GM12891 (cell line): Measurements from ENCODE around the gene SLC12A7.

Experiments
- POLR2A ChIP-seq: IDR thresholded peaks from 2 replicates; pipeline ENCODE4 v1.6.1; 2011; ENCODE audit warnings: low read depth, low read length, control low read depth
- POLR2AphosphoS5 ChIP-seq: IDR thresholded peaks from 2 replicates; pipeline ENCODE4 v1.6.1; 2011; ENCODE audit warnings: low read depth, low read length, control low read depth
- SPI1 ChIP-seq: IDR thresholded peaks from 2 replicates; pipeline ENCODE4 v1.6.1; 2011; ENCODE audit warnings: low read depth, low read length, control low read depth
- TAF1 ChIP-seq: IDR thresholded peaks from 2 replicates; pipeline ENCODE4 v1.6.1; 2011; ENCODE audit warnings: low read depth, low read length, control low read depth

DNA sequence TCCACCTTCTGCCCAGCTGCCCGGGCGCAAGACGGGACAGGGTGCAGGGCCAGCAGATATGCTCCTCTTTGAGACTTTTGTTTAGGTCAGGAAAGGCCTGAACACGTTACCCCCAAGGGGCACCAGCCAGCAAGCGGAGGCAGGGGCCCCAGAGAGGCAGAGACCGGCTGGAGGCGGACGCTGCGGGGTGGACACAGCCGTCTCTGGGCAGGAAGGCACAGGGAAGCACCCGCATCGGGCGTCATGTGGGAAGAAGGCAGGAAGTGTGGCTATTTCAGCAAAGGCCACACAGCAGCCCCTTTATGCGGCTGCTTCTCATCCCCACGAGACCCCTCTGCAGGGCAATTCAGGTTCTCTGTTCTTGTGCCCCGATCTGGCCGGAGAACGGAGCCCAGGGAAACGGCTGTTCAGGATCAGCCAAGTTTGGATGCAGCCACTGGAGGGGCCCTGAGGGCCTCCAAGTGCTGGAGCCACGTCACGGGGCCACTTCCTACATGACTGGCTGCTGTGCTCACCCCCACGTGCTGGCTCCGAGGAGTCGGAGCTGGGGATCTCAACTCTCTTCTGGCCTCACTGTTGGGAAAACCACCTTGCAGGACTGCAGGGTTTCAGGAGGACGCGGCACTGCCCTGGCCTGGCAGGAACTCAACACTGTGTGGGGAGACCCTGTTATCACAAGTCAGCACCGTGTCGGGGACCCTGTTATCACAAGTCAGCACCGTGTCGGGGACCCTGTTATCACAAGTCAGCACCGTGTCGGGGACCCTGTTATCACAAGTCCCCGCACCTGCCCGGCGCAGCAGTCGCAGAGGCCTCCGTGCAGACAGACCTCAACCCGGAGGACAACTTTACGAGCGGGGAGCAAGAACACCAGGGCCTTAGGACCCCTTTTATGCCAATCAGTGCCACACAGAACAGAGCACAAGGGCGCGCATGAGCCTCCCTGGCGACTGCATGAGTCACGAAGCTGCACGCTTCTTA lies 44.4 kb downstream of the SLC12A7 start:
- TF ChIP-seq POLR2A, result no peak
- TF ChIP-seq POLR2AphosphoS5, result no peak
- no peak for TF ChIP-seq TAF1
- TF ChIP-seq SPI1, result no peak
